BLaER1 (cell line): ENCODE results near the gene PRMT2.
A peak's percentile ranks its signal among the peaks of the same experiment; 100 is the strongest.

Experiments used
- H3K27ac ChIP-seq: shearing (Covaris generic); formaldehyde crosslinking; 2 replicates; pipeline ENCODE4 v1.8.1; 2022
- H3K27me3 ChIP-seq: shearing (Covaris generic); formaldehyde crosslinking; 2 replicates; pipeline ENCODE4 v1.8.1; 2022
- H3K36me3 ChIP-seq: shearing (Covaris generic); formaldehyde crosslinking; 2 replicates; pipeline ENCODE4 v1.8.1; 2022
- H3K4me1 ChIP-seq: shearing (Covaris generic); formaldehyde crosslinking; 2 replicates; pipeline ENCODE4 v1.8.1; 2022
- H3K4me2 ChIP-seq: shearing (Covaris generic); formaldehyde crosslinking; 2 replicates; pipeline ENCODE4 v1.8.1; 2022
- H3K4me3 ChIP-seq: shearing (Covaris generic); formaldehyde crosslinking; 2 replicates; pipeline ENCODE4 v1.8.1; 2022
- H3K9ac ChIP-seq: shearing (Covaris generic); formaldehyde crosslinking; 2 replicates; pipeline ENCODE4 v1.8.1; 2022
- H3K9me3 ChIP-seq: shearing (Covaris generic); formaldehyde crosslinking; 2 replicates; pipeline ENCODE4 v1.8.1; 2022
- H4K20me1 ChIP-seq: shearing (Covaris generic); formaldehyde crosslinking; 2 replicates; pipeline ENCODE4 v1.8.1; 2022
- Cebpa-rat ChIP-seq: shearing (Covaris generic); IDR thresholded peaks from 2 replicates; pipeline ENCODE4 v1.8.1; 2022

The PRMT2 gene

GRCh38 chr21:46655230-46655629 is 19.8 kb downstream of the PRMT2 start:
- Histone ChIP-seq H3K9ac (no peak overlapping the region), H3K4me2 (no peak overlapping the region), H3K27me3 (no peaks in the 10 kb centered on the region), H4K20me1 (peaks cover 8% of the 10 kb centered on the region; the same call in 1 of the 2 replicates), H3K36me3 (peaks cover 87% of the 10 kb centered on the region), H3K9me3 (peaks cover 31% of the 10 kb centered on the region), H3K4me1 (no peaks in the 10 kb centered on the region), H3K27ac (no peak overlapping the region), H3K4me3 (0 out of 2 replicates have a peak overlapping the region, but pooled peaks have one; percentile 21)
- no peak for TF ChIP-seq Cebpa-rat

- no peaks in the 10 kb centered on the region for H4K20me1 ChIP-seq
- H3K27ac ChIP-seq = no peak overlapping the region
- peaks cover 71% of the 10 kb centered on the region for H3K36me3 ChIP-seq
- no peak overlapping the region for H3K4me3 ChIP-seq
- peaks cover 31% of the 10 kb centered on the region for H3K9me3 ChIP-seq
- H3K4me2 ChIP-seq = no peak overlapping the region
- no peak for TF ChIP-seq Cebpa-rat
- H3K9ac ChIP-seq = no peak overlapping the region
- H3K4me1 ChIP-seq = peaks cover 4% of the 10 kb centered on the region; the same call in 1 of the 2 replicates
- no peaks in the 10 kb centered on the region for H3K27me3 ChIP-seq
Observed at GRCh38 chr21:46656820-46657219, 21.3 kb downstream of the PRMT2 start.

- no peaks in the 10 kb centered on the region for H3K27me3 ChIP-seq
- H3K4me2 ChIP-seq = no peak overlapping the region
- no peak overlapping the region for H3K4me3 ChIP-seq
- H3K9me3 ChIP-seq = peaks cover 9% of the 10 kb centered on the region
- no peak for TF ChIP-seq Cebpa-rat
- peaks cover 4% of the 10 kb centered on the region; the same call in 1 of the 2 replicates for H3K4me1 ChIP-seq
- H3K36me3 ChIP-seq = peaks cover 41% of the 10 kb centered on the region
- no peaks in the 10 kb centered on the region for H4K20me1 ChIP-seq
- H3K9ac ChIP-seq = no peak overlapping the region
- H3K27ac ChIP-seq = no peak overlapping the region
Observed at GRCh38 chr21:46660505-46660904, 25.0 kb downstream of the PRMT2 start.

- H3K27me3 ChIP-seq = no peaks in the 10 kb centered on the region
- H3K36me3 ChIP-seq = peaks cover 34% of the 10 kb centered on the region
- H3K9me3 ChIP-seq = peaks cover 2% of the 10 kb centered on the region; the same call in 1 of the 2 replicates
- no peak overlapping the region for H3K27ac ChIP-seq
- 0 out of 2 replicates have a peak overlapping the region, but pooled peaks have one; percentile 29 for H3K9ac ChIP-seq
- no peaks in the 10 kb centered on the region for H4K20me1 ChIP-seq
- peak overlapping the region; percentile 70 for H3K4me2 ChIP-seq
- TF ChIP-seq Cebpa-rat = no peak
- H3K4me3 ChIP-seq = 0 out of 2 replicates have a peak overlapping the region, but pooled peaks have one; percentile 22
- H3K4me1 ChIP-seq = peaks cover 4% of the 10 kb centered on the region; the same call in 1 of the 2 replicates
Observed at GRCh38 chr21:46661211-46661625, 25.7 kb downstream of the PRMT2 start.

GRCh38 chr21:46661642-46662366 is 26.3 kb downstream of the PRMT2 start:
- TF ChIP-seq Cebpa-rat = no peak
- 0 out of 2 replicates have a peak overlapping the region, but pooled peaks have one; percentile 22 for H3K4me3 ChIP-seq
- peaks cover 6% of the 10 kb centered on the region for H3K4me1 ChIP-seq
- H3K27me3 ChIP-seq = peaks cover 6% of the 10 kb centered on the region
- 0 out of 2 replicates have a peak overlapping the region, but pooled peaks have one; percentile 29 for H3K9ac ChIP-seq
- H3K27ac ChIP-seq = no peak overlapping the region
- peak overlapping the region; percentile 70 for H3K4me2 ChIP-seq
- no peaks in the 10 kb centered on the region for H4K20me1 ChIP-seq
- H3K36me3 ChIP-seq = peaks cover 28% of the 10 kb centered on the region
- no peaks in the 10 kb centered on the region for H3K9me3 ChIP-seq

- Histone ChIP-seq H3K9ac (no peak overlapping the region), H3K4me3 (no peak overlapping the region), H3K9me3 (no peaks in the 10 kb centered on the region), H3K4me1 (peaks cover 11% of the 10 kb centered on the region), H4K20me1 (no peaks in the 10 kb centered on the region), H3K4me2 (no peak overlapping the region), H3K27me3 (peaks cover 11% of the 10 kb centered on the region), H3K27ac (no peak overlapping the region), H3K36me3 (peaks cover 23% of the 10 kb centered on the region)
- no peak for TF ChIP-seq Cebpa-rat
Observed at GRCh38 chr21:46662367-46662654, 26.8 kb downstream of the PRMT2 start.

GRCh38 chr21:46662765-46663500 is 27.5 kb downstream of the PRMT2 start:
- no peaks in the 10 kb centered on the region for H4K20me1 ChIP-seq
- H3K9ac ChIP-seq = no peak overlapping the region
- no peak overlapping the region for H3K27ac ChIP-seq
- no peak overlapping the region for H3K4me2 ChIP-seq
- no peak for TF ChIP-seq Cebpa-rat
- H3K4me3 ChIP-seq = no peak overlapping the region
- peaks cover 18% of the 10 kb centered on the region for H3K4me1 ChIP-seq
- peaks cover 17% of the 10 kb centered on the region for H3K27me3 ChIP-seq
- H3K36me3 ChIP-seq = peaks cover 20% of the 10 kb centered on the region
- no peaks in the 10 kb centered on the region for H3K9me3 ChIP-seq

GRCh38 chr21:46663754-46664153 is 28.3 kb downstream of the PRMT2 start:
- Histone ChIP-seq H3K27me3 (peaks cover 24% of the 10 kb centered on the region), H3K36me3 (peaks cover 12% of the 10 kb centered on the region), H3K9me3 (no peaks in the 10 kb centered on the region)

GRCh38 chr21:46664316-46664995 is 29.0 kb downstream of the PRMT2 start:
- H3K4me1 ChIP-seq = peaks cover 26% of the 10 kb centered on the region
- H3K9ac ChIP-seq = no peak overlapping the region
- no peaks in the 10 kb centered on the region for H3K9me3 ChIP-seq
- H3K4me3 ChIP-seq = no peak overlapping the region
- no peaks in the 10 kb centered on the region for H4K20me1 ChIP-seq
- H3K27me3 ChIP-seq = peaks cover 26% of the 10 kb centered on the region
- no peak overlapping the region for H3K4me2 ChIP-seq
- H3K36me3 ChIP-seq = peaks cover 7% of the 10 kb centered on the region
- no peak overlapping the region for H3K27ac ChIP-seq
- no peak for TF ChIP-seq Cebpa-rat

More at GRCh38 chr21:46663754-46664153, 28.3 kb downstream of the PRMT2 start:
- no peak overlapping the region for H3K27ac ChIP-seq
- no peak overlapping the region for H3K9ac ChIP-seq
- H4K20me1 ChIP-seq = no peaks in the 10 kb centered on the region
- no peak overlapping the region for H3K4me3 ChIP-seq
- H3K4me1 ChIP-seq = peaks cover 22% of the 10 kb centered on the region
- H3K4me2 ChIP-seq = no peak overlapping the region
- TF ChIP-seq Cebpa-rat = no peak

- no peak overlapping the region for H3K27ac ChIP-seq
- no peak overlapping the region for H3K4me2 ChIP-seq
- H3K4me1 ChIP-seq = peaks cover 28% of the 10 kb centered on the region
- no peak for TF ChIP-seq Cebpa-rat
- no peak overlapping the region for H3K9ac ChIP-seq
- H3K9me3 ChIP-seq = no peaks in the 10 kb centered on the region
- peaks cover 28% of the 10 kb centered on the region for H3K27me3 ChIP-seq
- H3K36me3 ChIP-seq = peaks cover 7% of the 10 kb centered on the region
- H4K20me1 ChIP-seq = no peaks in the 10 kb centered on the region
- no peak overlapping the region for H3K4me3 ChIP-seq
Observed at GRCh38 chr21:46665566-46665965, 30.1 kb downstream of the PRMT2 start.
